NB4 (cell line): ENCODE results near the gene TRIM38.

Experiments used
- CTCF ChIP-seq: IDR thresholded peaks from one replicate; pipeline ENCODE4 v1.5.1; 2012; ENCODE audit warnings: low read depth, low read length
- MAX ChIP-seq: IDR thresholded peaks from 2 replicates; pipeline ENCODE4 v1.6.1; 2011; ENCODE audit warnings: low read depth, low read length
- POLR2A ChIP-seq: IDR thresholded peaks from 2 replicates; pipeline ENCODE4 v1.6.1; 2011; ENCODE audit warnings: mild to moderate bottlenecking; ENCODE audit not compliant: insufficient read length; ENCODE audit errors: extremely low read depth

DNA sequence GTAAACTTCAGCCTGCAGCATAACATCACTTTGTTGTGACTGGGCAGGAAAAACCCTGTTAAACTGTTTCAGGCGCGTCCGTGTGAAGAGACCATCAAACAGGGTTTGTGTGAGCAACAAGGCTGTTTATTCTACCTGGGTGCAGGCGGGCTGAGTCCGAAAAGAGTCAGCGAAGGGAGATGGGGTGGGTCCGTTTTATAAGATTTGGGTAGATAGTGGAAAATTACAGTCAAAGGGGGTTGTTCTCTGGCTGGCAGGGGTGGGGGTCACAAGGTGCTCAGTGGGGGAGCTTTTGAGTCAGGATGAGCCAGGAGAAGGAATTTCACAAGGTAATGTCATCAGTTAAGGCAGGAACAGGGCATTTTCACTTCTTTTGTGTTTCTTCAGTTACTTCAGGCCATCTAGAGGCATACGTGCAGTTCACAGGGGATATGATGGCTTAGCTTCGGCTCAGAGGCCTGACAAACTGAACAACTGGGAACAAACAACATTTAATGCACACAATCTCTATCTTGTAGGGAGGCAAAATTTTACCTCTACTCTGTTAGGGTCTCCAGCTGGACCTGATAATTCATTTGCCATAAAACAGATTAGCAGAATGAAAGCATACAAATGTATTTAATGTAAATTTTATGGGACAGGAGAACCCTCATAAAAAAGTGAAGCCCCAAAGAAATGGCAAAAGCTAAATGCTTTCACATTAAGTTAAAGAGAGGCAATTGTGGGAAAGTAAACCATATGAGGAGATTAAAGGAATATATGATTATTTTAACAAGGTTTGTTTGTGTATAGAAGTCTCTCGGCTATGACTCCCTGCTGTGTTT, 66.4 kb downstream of the TRIM38 start:
- no peak for TF ChIP-seq POLR2A
- no peak for TF ChIP-seq CTCF
- TF ChIP-seq MAX: no peak
